ENCODE data around the gene PDIA4. TPM values are rescaled to one million over a fixed set of nuclear protein-coding genes. Genes with fewer than 3 reads are reported as not detected.
"Not testable (repeated sequence)": the region's sequence is repeated elsewhere in the genome, so short reads cannot be mapped to it uniquely, and the experiment has no call there.

Gene PDIA4
- total and polyA plus RNA-seq, 9 donors: 49.6 to 130 (median 72.4) TPM

DNA sequence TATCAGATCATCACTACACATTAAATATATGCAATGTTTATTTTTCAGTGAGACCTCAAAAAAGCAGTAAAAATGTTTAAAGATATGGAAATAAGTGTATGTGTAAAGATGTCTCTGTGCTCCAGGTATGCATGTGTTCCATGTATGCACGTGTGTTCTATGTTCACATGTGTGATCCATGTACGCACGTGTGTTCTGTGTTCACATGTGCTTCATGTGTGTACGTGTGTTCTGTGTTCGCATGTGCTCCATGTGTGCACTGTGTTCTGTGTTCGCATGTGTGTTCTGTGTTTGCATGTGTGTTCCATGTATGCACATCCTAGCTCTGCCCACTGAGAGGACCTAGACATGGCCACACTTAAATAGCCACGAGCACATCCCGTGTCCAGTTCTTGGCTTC, 15.6 kb upstream of the PDIA4 start:
- WGBS, 3 donors: 84 to 88% (median 87%) methylated on average over 8 of the region's 8 CpGs
- Histone ChIP-seq H3K4me3 (no peak overlapping the region), H3K27ac (no peak overlapping the region), H3K27me3 (no peaks in the 10 kb centered on the region), H3K36me3 (no peaks in the 10 kb centered on the region), H3K4me1 (ENCODE audit: insufficient read depth) (no peaks in the 10 kb centered on the region), H3K9me3 (no peaks in the 10 kb centered on the region)
- intact Hi-C loops (cut with DNase I): no loop called here
- TF ChIP-seq EP300 (IDR thresholded peaks at IDR 0.05): no peak
- TF ChIP-seq, protein P1, sequence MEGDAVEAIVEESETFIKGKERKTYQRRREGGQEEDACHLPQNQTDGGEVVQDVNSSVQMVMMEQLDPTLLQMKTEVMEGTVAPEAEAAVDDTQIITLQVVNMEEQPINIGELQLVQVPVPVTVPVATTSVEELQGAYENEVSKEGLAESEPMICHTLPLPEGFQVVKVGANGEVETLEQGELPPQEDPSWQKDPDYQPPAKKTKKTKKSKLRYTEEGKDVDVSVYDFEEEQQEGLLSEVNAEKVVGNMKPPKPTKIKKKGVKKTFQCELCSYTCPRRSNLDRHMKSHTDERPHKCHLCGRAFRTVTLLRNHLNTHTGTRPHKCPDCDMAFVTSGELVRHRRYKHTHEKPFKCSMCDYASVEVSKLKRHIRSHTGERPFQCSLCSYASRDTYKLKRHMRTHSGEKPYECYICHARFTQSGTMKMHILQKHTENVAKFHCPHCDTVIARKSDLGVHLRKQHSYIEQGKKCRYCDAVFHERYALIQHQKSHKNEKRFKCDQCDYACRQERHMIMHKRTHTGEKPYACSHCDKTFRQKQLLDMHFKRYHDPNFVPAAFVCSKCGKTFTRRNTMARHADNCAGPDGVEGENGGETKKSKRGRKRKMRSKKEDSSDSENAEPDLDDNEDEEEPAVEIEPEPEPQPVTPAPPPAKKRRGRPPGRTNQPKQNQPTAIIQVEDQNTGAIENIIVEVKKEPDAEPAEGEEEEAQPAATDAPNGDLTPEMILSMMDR (IDR thresholded peaks at IDR 0.05): no peak
- TF ChIP-seq POLR2A (IDR thresholded peaks at IDR 0.05): no peak
- DNase-seq: no peak

DNA sequence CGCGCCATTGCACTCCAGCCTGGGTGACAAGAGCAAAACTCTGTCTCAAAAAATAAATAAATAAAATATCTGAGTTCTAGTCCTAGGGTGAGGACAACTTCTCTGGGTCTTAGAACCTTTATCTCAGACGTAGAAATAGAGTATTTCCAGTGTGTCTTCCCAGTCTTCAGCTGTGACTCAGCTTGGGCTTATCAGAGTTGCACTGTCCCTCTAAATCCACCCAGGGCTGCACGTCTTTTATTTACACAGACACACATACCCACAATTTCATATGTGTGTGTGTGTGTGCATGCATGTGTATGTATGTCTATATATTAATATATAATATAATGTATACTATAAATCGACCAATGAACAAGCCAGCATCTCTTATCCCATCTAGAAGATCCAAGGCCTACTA, 13.0 kb upstream of the PDIA4 start:
- no peak for DNase-seq
- no peaks in the 10 kb centered on the region for H3K9me3 ChIP-seq
- no peaks in the 10 kb centered on the region for H3K36me3 ChIP-seq
- intact Hi-C loops (cut with DNase I): no loop called here
- TF ChIP-seq POLR2A (IDR thresholded peaks at IDR 0.05): no peak
- TF ChIP-seq, protein P1 (IDR thresholded peaks at IDR 0.05): no peak
- no peak for TF ChIP-seq EP300 (IDR thresholded peaks at IDR 0.05)
- no peak overlapping the region for H3K4me3 ChIP-seq
- no peaks in the 10 kb centered on the region for H3K27me3 ChIP-seq
- 72 to 75% (median 73%) methylated on average over 5 of the region's 5 CpGs for WGBS, 3 donors
- no peak overlapping the region for H3K27ac ChIP-seq
- no peaks in the 10 kb centered on the region for H3K4me1 ChIP-seq (ENCODE audit: insufficient read depth)

DNA sequence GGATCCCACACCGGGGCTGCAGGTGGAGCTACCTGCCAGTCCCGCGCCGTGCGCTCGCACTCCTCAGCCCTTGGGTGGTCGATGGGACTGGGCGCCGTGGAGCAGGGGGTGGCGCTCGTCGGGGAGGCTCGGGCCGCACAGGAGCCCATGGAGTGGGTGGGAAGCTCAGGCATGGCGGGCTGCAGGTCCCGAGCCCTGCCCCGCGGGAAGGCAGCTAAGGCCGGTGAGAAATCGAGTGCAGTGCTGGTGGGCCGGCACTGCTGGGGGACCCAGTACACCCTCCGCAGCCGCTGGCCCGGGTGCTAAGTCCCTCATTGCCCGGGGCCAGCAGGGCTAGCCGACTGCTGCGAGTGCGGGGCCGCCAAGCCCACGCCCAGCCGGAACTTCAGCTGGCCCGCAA, 10.3 kb upstream of the PDIA4 start:
- H3K36me3 ChIP-seq; H3K4me1 ChIP-seq (ENCODE audit: insufficient read depth); DNase-seq; H3K9me3 ChIP-seq; H3K4me3 ChIP-seq; intact Hi-C loops (cut with DNase I); H3K27ac ChIP-seq; H3K27me3 ChIP-seq: not testable (repeated sequence)
- 92 to 93% (median 93%) methylated on average over 29 to 32 of the region's 32 CpGs for WGBS, 3 donors

DNA sequence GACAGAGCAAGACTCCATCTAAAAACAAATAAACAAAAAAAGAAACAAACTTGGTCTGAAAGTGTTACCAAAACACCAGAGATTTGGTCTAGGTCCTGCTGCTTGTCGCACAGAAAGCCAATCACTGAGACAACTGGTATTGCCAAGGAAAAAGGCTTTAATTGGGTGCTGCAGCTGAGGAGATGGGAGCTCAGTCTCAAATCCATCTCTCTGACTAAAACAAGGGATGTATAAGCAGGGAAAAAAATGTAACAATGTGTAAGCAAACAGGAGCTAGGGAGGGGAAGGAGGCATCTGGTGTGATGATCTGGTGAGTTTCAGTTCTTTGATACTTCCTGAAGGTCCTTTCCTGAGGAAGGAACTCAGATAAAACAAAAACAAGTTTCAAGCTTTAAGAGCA, 8.4 kb upstream of the PDIA4 start:
- no peak for DNase-seq
- Histone ChIP-seq H3K4me1 (ENCODE audit: insufficient read depth) (no peaks in the 10 kb centered on the region), H3K36me3 (no peaks in the 10 kb centered on the region), H3K9me3 (no peaks in the 10 kb centered on the region), H3K27me3 (no peaks in the 10 kb centered on the region), H3K27ac (no peak overlapping the region), H3K4me3 (no peak overlapping the region)
- 95 to 100% (median 98%) methylated on average over 1 of the region's 1 CpG for WGBS, 3 donors
- intact Hi-C loops (cut with DNase I): no loop called here
- TF ChIP-seq, protein P1 (IDR thresholded peaks at IDR 0.05): no peak
- TF ChIP-seq POLR2A (IDR thresholded peaks at IDR 0.05): no peak
- no peak for TF ChIP-seq EP300 (IDR thresholded peaks at IDR 0.05)

DNA sequence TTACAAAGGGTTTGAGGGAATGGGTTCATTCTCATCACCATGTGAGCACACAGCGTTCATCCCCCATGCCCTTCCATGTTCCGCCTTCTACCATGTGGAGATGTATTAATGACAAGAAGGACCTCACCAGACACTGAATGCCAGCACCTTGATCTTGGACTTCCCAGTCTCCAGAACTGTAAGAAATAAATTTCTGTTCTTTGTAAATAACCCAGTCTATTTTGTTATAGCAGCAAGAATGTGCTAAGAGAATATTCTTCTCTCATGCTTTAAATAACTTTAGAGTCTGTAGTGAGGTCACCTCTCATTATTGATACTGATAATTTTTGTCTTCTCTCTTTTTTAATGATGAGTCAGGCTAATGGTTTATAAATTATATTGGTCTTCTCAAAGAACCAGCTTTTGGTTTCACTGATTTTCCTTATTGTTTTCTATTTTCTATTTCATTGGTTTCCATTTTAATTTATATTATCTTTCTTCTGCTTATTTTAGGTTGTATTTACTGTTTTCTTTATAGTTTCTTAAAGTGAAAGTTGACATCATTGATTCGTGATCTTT, 3.1 kb upstream of the PDIA4 start:
- Histone ChIP-seq H3K4me1 (ENCODE audit: insufficient read depth) (peaks cover 3% of the 10 kb centered on the region), H3K36me3 (no peaks in the 10 kb centered on the region), H3K27ac (no peak overlapping the region), H3K4me3 (no peak overlapping the region), H3K9me3 (no peaks in the 10 kb centered on the region), H3K27me3 (no peaks in the 10 kb centered on the region)
- no peak for DNase-seq
- TF ChIP-seq POLR2A (IDR thresholded peaks at IDR 0.05): no peak
- TF ChIP-seq EP300 (IDR thresholded peaks at IDR 0.05): no peak
- intact Hi-C loops (cut with DNase I): no loop called here
- WGBS, 3 donors: 90 to 93% (median 90%) methylated on average over 3 of the region's 3 CpGs

DNA sequence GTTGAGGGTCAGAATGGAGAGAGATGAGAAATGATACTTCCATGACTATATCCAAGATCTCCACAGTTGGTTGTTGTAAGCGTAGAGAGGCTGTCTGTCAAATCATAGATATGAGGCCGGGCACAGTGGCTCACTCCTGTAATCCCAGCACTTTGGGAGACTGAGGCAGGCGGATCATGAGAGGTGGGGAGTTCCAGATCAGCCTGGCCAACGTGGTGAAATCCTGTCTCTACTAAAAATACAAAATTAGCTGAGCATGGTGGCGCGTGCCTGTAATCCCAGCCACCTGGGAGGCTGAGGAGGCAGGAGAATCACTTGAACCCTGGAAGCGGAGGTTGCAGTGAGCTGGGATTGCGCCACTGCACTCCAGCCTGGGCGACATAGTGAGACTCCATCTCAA, 2.1 kb upstream of the PDIA4 start:
- DNase-seq; H3K36me3 ChIP-seq; H3K4me3 ChIP-seq; H3K9me3 ChIP-seq; H3K4me1 ChIP-seq (ENCODE audit: insufficient read depth); H3K27me3 ChIP-seq; H3K27ac ChIP-seq; intact Hi-C loops (cut with DNase I): not testable (repeated sequence)
- 90 to 97% (median 91%) methylated on average over 9 of the region's 9 CpGs for WGBS, 3 donors
